Subcutaneous adipose tissue (tissue), 4 donors: ENCODE data around the gene SH3YL1. TPM values are rescaled to one million over a fixed set of nuclear protein-coding genes. Genes with fewer than 3 reads are reported as not detected.

Source experiments
- CTCF ChIP-seq: fragments of 450-650 bp; IDR thresholded peaks from one replicate; pipeline ENCODE4 v1.5.1; 2016; ENCODE audit warnings: low read depth, mild to moderate bottlenecking, control low read depth, antibody characterized with exemption, moderate library complexity
- total RNA-seq, 4 donors: library from RNA; depleted of rRNA; stranded (reverse); fragments of >200 nt; gene quantifications; one replicate each; pipeline ENCODE4 v1.1.0, GENCODE V29; 2016

The SH3YL1 gene
- total RNA-seq, 4 donors from 2014 or later: 32.4 to 41.5 (median 33.8) TPM

GRCh38 chr2:177733-178132 is 86.1 kb downstream of the SH3YL1 start:
- TF ChIP-seq CTCF: no peak

GRCh38 chr2:176917-177316 is 86.9 kb downstream of the SH3YL1 start:
- no peak for TF ChIP-seq CTCF

GRCh38 chr2:175880-176820 is 87.7 kb downstream of the SH3YL1 start:
- no peak for TF ChIP-seq CTCF

- TF ChIP-seq CTCF: no peak
These were observed 88.6 kb downstream of the SH3YL1 start for GRCh38 chr2:175161-175786.

GRCh38 chr2:169741-170140 is 94.1 kb downstream of the SH3YL1 start:
- TF ChIP-seq CTCF: no peak

Other genes starting within 250 kb of the SH3YL1 start
- under 1 TPM in 1 of 4 donors, not detected in 3; 0.82 TPM for gene FAM110C, start 217.5 kb downstream of the SH3YL1 start, total RNA-seq
- 10 to 100 TPM; 66.3 to 92.6 (median 71.7) TPM for gene ACP1, start 915 bp upstream of the SH3YL1 start, total RNA-seq
- 10 to 100 TPM in 1 of 4 donors, 1 to 10 TPM in 2, under 1 TPM in 1; 0.98 to 11.2 (median 6.0) TPM for gene ALKAL2, start 24.1 kb upstream of the SH3YL1 start, total RNA-seq